AG04449 (cell line): ENCODE data around the gene ABTB1.
"Not testable (repeated sequence)": the region's sequence is repeated elsewhere in the genome, so short reads cannot be mapped to it uniquely, and the experiment has no call there.

Experiments
- CTCF ChIA-PET: fragments of 350-600 bp; formaldehyde crosslinking; extraction: SDS; loops from one replicate; lab custom pipeline; 2021; ENCODE audit warnings: antibody characterized with exemption; lab: Yijun Ruan, JAX
- POLR2A ChIA-PET: fragments of 400-600, 350-600 bp; formaldehyde crosslinking; extraction: SDS; loops from one replicate; lab custom pipeline; 2020; ENCODE audit warnings: antibody characterized with exemption, inconsistent platforms; lab: Yijun Ruan, JAX
- DNase-seq: peaks from one replicate; pipeline ENCODE4 v3.0.0-alpha.2; 2010; ENCODE audit warnings: low read depth, low spot score
- H3K4me3 ChIP-seq: 2 replicates; pipeline ENCODE4 v1.5.1; 2011; ENCODE audit warnings: low read depth, mild to moderate bottlenecking, control low read depth, low read length
- TF ChIP-seq, protein P1 (sequence below): IDR thresholded peaks from one replicate; pipeline ENCODE4 v1.5.1; 2011; ENCODE audit warnings: mild to moderate bottlenecking, moderate library complexity, low read length, control low read depth, inconsistent platforms; ENCODE audit not compliant: insufficient read depth; ENCODE audit errors: missing control alignments

ABTB1 gene

DNA sequence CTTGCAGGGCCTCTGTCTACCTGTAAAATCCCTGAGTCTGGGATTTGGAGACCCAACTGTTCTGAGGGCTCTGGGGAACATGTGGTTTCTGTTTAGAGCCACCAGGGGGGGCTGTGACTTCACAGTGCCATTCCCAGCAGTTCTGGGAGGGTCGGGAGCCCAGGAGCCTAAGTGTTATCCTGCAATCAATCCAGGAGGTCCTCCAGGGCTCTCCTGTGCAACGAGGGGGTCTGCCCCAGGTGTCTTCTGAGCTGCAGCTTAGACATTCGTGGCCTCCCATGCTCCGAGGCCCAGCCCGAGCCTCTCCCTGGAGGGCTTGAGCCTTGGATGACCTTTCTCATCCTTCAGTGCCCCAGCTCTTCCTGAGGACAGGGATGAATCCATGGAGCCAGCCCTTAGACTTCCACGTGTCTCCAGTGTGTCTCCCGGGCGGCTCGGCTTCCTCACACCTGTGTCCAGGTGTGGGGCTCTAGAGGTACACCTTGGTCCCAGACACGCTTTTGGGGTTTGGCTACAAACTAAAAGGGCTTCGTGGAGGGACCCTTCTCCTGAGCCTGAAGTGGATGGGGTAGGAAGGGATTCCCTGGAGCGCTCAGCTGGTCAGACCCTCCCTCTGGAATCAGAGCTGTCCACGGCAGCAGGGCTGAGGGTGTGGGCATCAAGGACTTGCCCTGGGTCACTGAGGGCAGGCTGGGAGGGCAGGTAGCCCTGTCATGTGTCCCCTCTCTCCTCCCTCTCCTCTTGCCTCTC, 20.3 kb upstream of the ABTB1 start:
- ChIA-PET POLR2A (no interaction called here), CTCF (interaction anchor here (0.6 to 8.3 kb wide), 42 partner anchors 10 to 481 kb away, joined by 3 to 107 read pairs (median 4); partner anchors contain the start of gene ABTB1)
- no peak for DNase-seq
- TF ChIP-seq, protein P1, sequence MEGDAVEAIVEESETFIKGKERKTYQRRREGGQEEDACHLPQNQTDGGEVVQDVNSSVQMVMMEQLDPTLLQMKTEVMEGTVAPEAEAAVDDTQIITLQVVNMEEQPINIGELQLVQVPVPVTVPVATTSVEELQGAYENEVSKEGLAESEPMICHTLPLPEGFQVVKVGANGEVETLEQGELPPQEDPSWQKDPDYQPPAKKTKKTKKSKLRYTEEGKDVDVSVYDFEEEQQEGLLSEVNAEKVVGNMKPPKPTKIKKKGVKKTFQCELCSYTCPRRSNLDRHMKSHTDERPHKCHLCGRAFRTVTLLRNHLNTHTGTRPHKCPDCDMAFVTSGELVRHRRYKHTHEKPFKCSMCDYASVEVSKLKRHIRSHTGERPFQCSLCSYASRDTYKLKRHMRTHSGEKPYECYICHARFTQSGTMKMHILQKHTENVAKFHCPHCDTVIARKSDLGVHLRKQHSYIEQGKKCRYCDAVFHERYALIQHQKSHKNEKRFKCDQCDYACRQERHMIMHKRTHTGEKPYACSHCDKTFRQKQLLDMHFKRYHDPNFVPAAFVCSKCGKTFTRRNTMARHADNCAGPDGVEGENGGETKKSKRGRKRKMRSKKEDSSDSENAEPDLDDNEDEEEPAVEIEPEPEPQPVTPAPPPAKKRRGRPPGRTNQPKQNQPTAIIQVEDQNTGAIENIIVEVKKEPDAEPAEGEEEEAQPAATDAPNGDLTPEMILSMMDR = peak; percentile 81
- no peak overlapping the region for H3K4me3 ChIP-seq

DNA sequence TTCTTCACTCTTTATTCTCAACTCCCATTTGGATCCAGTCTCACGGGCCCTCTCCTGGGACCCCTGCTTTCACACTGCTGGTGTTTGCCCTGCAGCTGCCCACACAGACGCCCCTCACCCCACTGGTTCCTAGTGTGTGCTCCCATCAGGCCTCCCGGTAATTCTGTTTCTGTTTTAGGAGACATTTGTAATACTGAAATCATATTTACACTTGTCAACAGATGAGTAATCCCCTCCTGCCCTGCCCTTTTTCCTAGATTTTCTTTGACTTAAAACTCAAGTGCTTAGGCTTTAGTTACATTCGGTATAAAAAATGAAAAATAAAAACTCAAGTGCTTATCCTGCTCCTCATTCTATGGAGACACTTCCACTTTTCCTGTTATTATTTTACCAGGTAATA, 18.4 kb upstream of the ABTB1 start:
- DNase-seq = no peak
- ChIA-PET CTCF (interaction anchor here (1.2 to 3.7 kb wide), 2 partner anchors 12 to 136 kb away, joined by 3 to 33 read pairs; no protein-coding TSS in a partner anchor), POLR2A (no interaction called here)
- TF ChIP-seq, protein P1 = no peak
- no peak overlapping the region for H3K4me3 ChIP-seq

DNA sequence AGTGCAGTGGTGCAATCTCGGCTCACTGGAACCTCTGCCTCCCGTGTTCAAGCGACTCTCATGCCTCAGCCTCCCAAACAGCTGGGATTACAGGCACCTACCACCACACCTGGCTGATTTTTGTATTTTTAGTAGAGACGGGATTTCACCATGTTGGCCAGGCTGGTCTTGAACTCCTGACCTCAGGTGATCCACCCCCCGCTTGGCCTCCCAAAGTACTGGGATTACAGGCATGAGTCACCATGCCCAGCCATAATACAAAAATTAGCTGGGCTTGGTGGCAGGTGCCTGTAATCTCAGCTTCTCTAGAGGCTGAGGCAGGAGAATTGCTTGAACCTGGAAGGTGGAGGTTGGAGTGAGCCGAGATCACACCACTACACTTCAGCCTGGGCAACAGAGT, 17.8 kb upstream of the ABTB1 start:
- POLR2A ChIA-PET, H3K4me3 ChIP-seq, DNase-seq: not testable (repeated sequence)
- CTCF ChIA-PET = interaction anchor here (0.7 to 3.0 kb wide), 8 partner anchors 9 to 315 kb away, joined by 3 to 13 read pairs (median 3); partner anchors contain the start of gene MCM2

DNA sequence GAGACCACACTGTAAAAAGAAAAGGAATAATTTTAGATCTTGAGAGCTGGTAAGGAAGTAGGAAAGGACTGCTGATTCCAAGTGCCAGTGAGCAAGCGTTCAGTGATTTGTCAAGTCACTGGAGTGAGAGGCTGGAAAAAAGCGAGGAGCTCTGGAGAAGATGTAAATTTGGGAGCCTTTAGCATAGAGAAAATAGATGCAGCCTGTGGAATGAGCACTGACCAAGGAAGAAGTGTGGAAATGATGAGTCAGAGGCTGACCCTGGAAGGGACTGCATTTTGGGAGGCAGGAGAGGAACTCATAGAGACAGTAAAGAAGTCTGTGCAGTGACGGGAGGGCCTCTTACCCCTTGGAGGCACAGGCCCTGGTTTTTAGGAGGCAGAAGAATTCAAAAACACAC, 17.1 kb upstream of the ABTB1 start:
- POLR2A ChIA-PET = interaction anchor here (0.7 kb wide), 1 partner anchor 11 kb away, joined by 4 read pairs; no protein-coding TSS in a partner anchor
- peak; percentile 31 for DNase-seq
- TF ChIP-seq, protein P1 = no peak
- no peak overlapping the region for H3K4me3 ChIP-seq
- CTCF ChIA-PET = interaction anchor here (0.7 to 3.0 kb wide), 10 partner anchors 10 to 316 kb away, joined by 3 to 13 read pairs (median 3); partner anchors contain the start of gene MCM2

DNA sequence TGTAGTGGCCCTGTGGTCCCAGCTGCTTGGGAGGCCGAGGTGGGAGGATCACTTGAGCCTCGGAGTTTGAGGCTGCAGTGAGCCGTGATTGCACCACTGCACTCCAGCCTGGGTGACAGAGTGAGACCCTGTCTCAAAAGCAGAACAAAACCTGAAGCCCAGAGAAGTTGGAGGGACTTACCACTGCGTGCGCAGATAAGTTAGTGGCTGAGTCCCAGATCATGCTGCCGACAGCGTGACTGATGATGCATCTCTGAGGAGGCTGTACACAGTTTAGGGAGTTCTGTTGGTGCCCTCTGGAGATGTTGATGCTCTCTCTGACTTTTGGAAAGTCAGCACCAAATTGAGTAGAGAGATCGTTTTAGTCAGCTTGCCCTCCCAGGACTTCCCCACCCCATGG, 15.8 kb upstream of the ABTB1 start:
- CTCF ChIA-PET = interaction anchor here (3.0 kb wide), 1 partner anchor 175 kb away, joined by 13 read pairs; no protein-coding TSS in a partner anchor

DNA sequence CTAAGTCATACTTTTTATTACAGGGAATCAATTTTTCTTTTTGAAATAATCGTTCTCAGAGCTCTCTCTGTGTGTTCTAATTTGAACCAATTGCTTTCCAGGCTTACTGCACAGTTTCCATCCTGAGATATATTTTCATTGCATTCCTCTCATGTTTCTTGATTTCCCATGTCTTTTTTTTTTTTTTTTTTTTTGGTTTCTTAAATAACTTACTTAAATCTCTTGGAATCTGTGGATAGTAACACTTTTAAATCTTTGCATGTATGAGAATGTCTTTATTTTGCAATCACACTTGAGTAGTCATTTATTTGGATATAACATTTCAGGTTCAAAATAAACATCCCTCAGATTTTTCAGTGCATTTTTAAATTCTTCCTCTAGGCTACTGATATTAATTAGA, 14.5 kb upstream of the ABTB1 start:
- peak; percentile 34 for DNase-seq
- TF ChIP-seq, protein P1 = no peak
- POLR2A ChIA-PET = no interaction called here
- H3K4me3 ChIP-seq = no peak overlapping the region
- CTCF ChIA-PET = interaction anchor here (0.7 to 1.4 kb wide), 3 partner anchors 11 to 313 kb away, joined by 3 to 6 read pairs (median 3); no protein-coding TSS in a partner anchor

More for the DNA sequence above, 15.8 kb upstream of the ABTB1 start:
- TF ChIP-seq, protein P1 = no peak
- DNase-seq = no peak
- H3K4me3 ChIP-seq = no peak overlapping the region
- POLR2A ChIA-PET = no interaction called here
